HEK293 (cell line): ENCODE measurements around the gene CBY1.

Source experiments
- KLF7 ChIP-seq: fragments of 450-650 bp; formaldehyde crosslinking; IDR thresholded peaks from 2 replicates; pipeline ENCODE4 v1.5.1; 2016; ENCODE audit warnings: missing biosample characterization, missing genetic modification characterization, borderline replicate concordance
- MZF1 ChIP-seq: fragments of 450-650 bp; formaldehyde crosslinking; IDR thresholded peaks from 2 replicates; pipeline ENCODE4 v1.5.1; 2017; ENCODE audit warnings: missing biosample characterization, missing genetic modification characterization, borderline replicate concordance
- SP2 ChIP-seq: fragments of 450-650 bp; formaldehyde crosslinking; IDR thresholded peaks from 2 replicates; pipeline ENCODE4 v1.5.1; 2016; ENCODE audit warnings: missing biosample characterization, missing genetic modification characterization
- TCF7L2 ChIP-seq: IDR thresholded peaks from 2 replicates; pipeline ENCODE4 v1.6.1; 2011; ENCODE audit warnings: low read depth, mild to moderate bottlenecking, inconsistent platforms, low read length, moderate library complexity, borderline replicate concordance
- ZBTB20 ChIP-seq: fragments of 450-650 bp; formaldehyde crosslinking; IDR thresholded peaks from 2 replicates; pipeline ENCODE4 v1.5.1; 2016; ENCODE audit warnings: missing biosample characterization, missing genetic modification characterization
- ZBTB21 ChIP-seq: fragments of 450-650 bp; formaldehyde crosslinking; IDR thresholded peaks from 2 replicates; pipeline ENCODE4 v1.5.1; 2017; ENCODE audit warnings: missing biosample characterization, missing genetic modification characterization
- ZEB2 ChIP-seq: fragments of 450-650 bp; formaldehyde crosslinking; IDR thresholded peaks from 2 replicates; pipeline ENCODE4 v1.5.1; 2016; ENCODE audit warnings: missing biosample characterization, missing genetic modification characterization
- ZNF10 ChIP-seq: fragments of 450-650 bp; formaldehyde crosslinking; IDR thresholded peaks from 2 replicates; pipeline ENCODE4 v1.5.1; 2017; ENCODE audit warnings: missing biosample characterization, missing genetic modification characterization
- ZNF112 ChIP-seq: fragments of 450-650 bp; formaldehyde crosslinking; IDR thresholded peaks from 2 replicates; pipeline ENCODE4 v1.5.0; 2017; ENCODE audit warnings: missing biosample characterization, missing genetic modification characterization
- ZNF133 ChIP-seq: fragments of 450-650 bp; formaldehyde crosslinking; IDR thresholded peaks from 2 replicates; pipeline ENCODE4 v1.5.1; 2016; ENCODE audit warnings: missing biosample characterization, missing genetic modification characterization
- ZNF138 ChIP-seq: fragments of 450-650 bp; formaldehyde crosslinking; IDR thresholded peaks from 2 replicates; pipeline ENCODE4 v1.5.1; 2016; ENCODE audit warnings: missing biosample characterization, missing genetic modification characterization, borderline replicate concordance
- ZNF140 ChIP-seq: fragments of 450-650 bp; formaldehyde crosslinking; IDR thresholded peaks from 2 replicates; pipeline ENCODE4 v1.5.1; 2016; ENCODE audit warnings: missing biosample characterization, missing genetic modification characterization
- ZNF211 ChIP-seq: fragments of 450-650 bp; formaldehyde crosslinking; IDR thresholded peaks from 2 replicates; pipeline ENCODE4 v1.5.1; 2016; ENCODE audit warnings: low read depth, missing biosample characterization, missing genetic modification characterization
- ZNF274 ChIP-seq, 2 experiments: fragments of 200-500 bp in 1 of 2; fragments of 450-650 bp in 1 of 2; sonication (Bioruptor generic) in 1 of 2; formaldehyde crosslinking in 1 of 2; IDR thresholded peaks; 2 replicates each; pipeline versions ENCODE4 v1.5.1 to v1.6.1; 2014 to 2016; ENCODE audit warnings: borderline replicate concordance in 1 of 2, inconsistent platforms in 1 of 2, low read length in 1 of 2, missing biosample characterization in 1 of 2, missing genetic modification characterization in 1 of 2
- ZNF292 ChIP-seq: fragments of 450-650 bp; formaldehyde crosslinking; IDR thresholded peaks from 2 replicates; pipeline ENCODE4 v1.5.1; 2016; ENCODE audit warnings: low read depth, missing biosample characterization, missing genetic modification characterization, borderline replicate concordance
- ZNF311 ChIP-seq: fragments of 450-650 bp; formaldehyde crosslinking; IDR thresholded peaks from 2 replicates; pipeline ENCODE4 v1.5.1; 2017; ENCODE audit warnings: missing biosample characterization, missing genetic modification characterization, borderline replicate concordance
- ZNF350 ChIP-seq: fragments of 450-650 bp; formaldehyde crosslinking; IDR thresholded peaks from 2 replicates; pipeline ENCODE4 v1.5.0; 2017; ENCODE audit warnings: missing biosample characterization, mild to moderate bottlenecking, missing genetic modification characterization
- ZNF391 ChIP-seq: fragments of 450-650 bp; formaldehyde crosslinking; IDR thresholded peaks from 2 replicates; pipeline ENCODE4 v1.5.1; 2016; ENCODE audit warnings: low read depth, missing biosample characterization, missing genetic modification characterization, borderline replicate concordance
- ZNF416 ChIP-seq: fragments of 450-650 bp; formaldehyde crosslinking; IDR thresholded peaks from 2 replicates; pipeline ENCODE4 v1.5.1; 2016; ENCODE audit warnings: missing biosample characterization, missing genetic modification characterization
- ZNF433 ChIP-seq: fragments of 450-650 bp; formaldehyde crosslinking; IDR thresholded peaks from 2 replicates; pipeline ENCODE4 v1.5.1; 2016; ENCODE audit warnings: missing biosample characterization, missing genetic modification characterization, low read depth
- ZNF624 ChIP-seq: fragments of 450-650 bp; formaldehyde crosslinking; IDR thresholded peaks from 2 replicates; pipeline ENCODE4 v1.5.1; 2017; ENCODE audit warnings: missing biosample characterization, missing genetic modification characterization
- ZNF626 ChIP-seq: fragments of 450-650 bp; sonication (Bioruptor Pico); formaldehyde crosslinking; IDR thresholded peaks from 2 replicates; pipeline ENCODE4 v1.5.1; 2018; ENCODE audit warnings: missing biosample characterization, missing genetic modification characterization, inconsistent platforms
- ZNF747 ChIP-seq: fragments of 450-650 bp; formaldehyde crosslinking; IDR thresholded peaks from 2 replicates; pipeline ENCODE4 v1.5.1; 2016; ENCODE audit warnings: missing biosample characterization, missing genetic modification characterization
- ZNF785 ChIP-seq: fragments of 450-650 bp; formaldehyde crosslinking; IDR thresholded peaks from 2 replicates; pipeline ENCODE4 v1.5.1; 2016; ENCODE audit warnings: missing biosample characterization, missing genetic modification characterization
- ZNF791 ChIP-seq: fragments of 450-650 bp; formaldehyde crosslinking; IDR thresholded peaks from 2 replicates; pipeline ENCODE4 v1.5.1; 2016; ENCODE audit warnings: missing biosample characterization, missing genetic modification characterization
- ZXDB ChIP-seq: fragments of 450-650 bp; formaldehyde crosslinking; IDR thresholded peaks from 2 replicates; pipeline ENCODE4 v1.5.1; 2016; ENCODE audit warnings: missing biosample characterization, missing genetic modification characterization
- TF ChIP-seq, protein P1 (sequence below): fragments of 450-650 bp; formaldehyde crosslinking; IDR thresholded peaks from 2 replicates; pipeline ENCODE4 v1.5.1; 2016; ENCODE audit warnings: missing biosample characterization, missing genetic modification characterization
- TF ChIP-seq, protein P2 (sequence below): fragments of 450-650 bp; formaldehyde crosslinking; IDR thresholded peaks from 2 replicates; pipeline ENCODE4 v1.5.1; 2016; ENCODE audit warnings: missing biosample characterization, missing genetic modification characterization
- TF ChIP-seq, protein P3 (sequence below): fragments of 450-650 bp; formaldehyde crosslinking; IDR thresholded peaks from 2 replicates; pipeline ENCODE4 v1.5.1; 2016; ENCODE audit warnings: missing biosample characterization, missing genetic modification characterization
- TF ChIP-seq, protein P4 (sequence below): fragments of 450-650 bp; IDR thresholded peaks from 2 replicates; pipeline ENCODE4 v1.5.1; 2018; ENCODE audit warnings: missing biosample characterization, mild to moderate bottlenecking, missing genetic modification characterization

The CBY1 gene

DNA sequence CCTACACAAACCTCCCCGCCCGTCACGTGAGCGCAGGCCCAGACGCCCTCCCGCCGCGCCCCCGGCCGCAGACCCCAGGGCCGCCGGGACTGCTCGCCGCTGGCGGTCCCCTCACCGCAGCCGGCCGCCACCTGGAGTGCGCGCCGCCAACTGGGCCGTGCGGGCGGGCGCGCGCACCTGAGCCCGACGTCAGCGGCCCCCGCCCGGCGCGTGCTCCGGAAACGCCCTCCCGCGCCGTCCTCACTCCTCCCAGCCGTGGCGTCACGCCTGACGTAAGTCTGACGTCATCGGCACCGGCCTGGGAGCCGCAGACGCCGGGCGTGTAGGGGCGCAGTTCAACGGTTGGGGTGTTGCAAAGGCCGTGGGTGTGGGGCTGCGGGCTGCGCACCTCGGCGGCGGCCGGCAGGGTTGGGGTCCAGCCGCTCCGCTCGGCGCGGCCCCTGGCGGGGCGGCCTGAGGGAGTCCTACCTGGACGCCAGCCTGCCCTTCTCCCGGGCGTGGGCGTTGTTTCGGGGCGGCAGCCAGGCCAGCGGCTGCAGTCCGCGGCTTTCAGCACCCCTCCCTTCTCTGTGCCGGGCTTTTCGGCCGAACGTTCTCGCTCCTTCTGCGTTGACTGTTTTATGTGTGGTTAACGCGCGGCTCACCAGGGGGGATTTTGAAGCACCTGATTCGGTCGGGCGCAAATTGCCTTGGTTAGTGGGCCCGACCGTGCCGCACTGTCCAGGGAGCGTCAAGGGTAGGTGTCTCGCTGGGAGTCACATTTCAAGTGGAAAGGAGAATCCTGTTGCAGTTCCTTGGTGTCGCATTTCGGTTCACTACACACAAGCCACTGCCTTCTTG lies 44.6 kb downstream of the CBY1 start, which contains the start of gene JOSD1 (continued):
- TF ChIP-seq ZNF785 (tag by site-specific recombination): peak; percentile 80; the same call in 1 of the 2 replicates
- peak; percentile 18; the same call in 1 of the 2 replicates for TF ChIP-seq ZNF626 (tag by site-specific recombination)
- no peak for TF ChIP-seq TCF7L2
- TF ChIP-seq ZNF391: peak; percentile 78
- TF ChIP-seq ZNF10 (tag by site-specific recombination): peak; percentile 66
- TF ChIP-seq ZNF292 (tag by site-specific recombination): no peak
- no peak for TF ChIP-seq ZNF140
- 0 out of 2 replicates have a peak, but pooled peaks have one; percentile 41 for TF ChIP-seq ZNF416 (tag by site-specific recombination)
- 0 out of 2 replicates have a peak, but pooled peaks have one; percentile 83 for TF ChIP-seq ZXDB (tag by site-specific recombination)
- TF ChIP-seq ZNF311 (tag by site-specific recombination): no peak
- TF ChIP-seq, protein P1, sequence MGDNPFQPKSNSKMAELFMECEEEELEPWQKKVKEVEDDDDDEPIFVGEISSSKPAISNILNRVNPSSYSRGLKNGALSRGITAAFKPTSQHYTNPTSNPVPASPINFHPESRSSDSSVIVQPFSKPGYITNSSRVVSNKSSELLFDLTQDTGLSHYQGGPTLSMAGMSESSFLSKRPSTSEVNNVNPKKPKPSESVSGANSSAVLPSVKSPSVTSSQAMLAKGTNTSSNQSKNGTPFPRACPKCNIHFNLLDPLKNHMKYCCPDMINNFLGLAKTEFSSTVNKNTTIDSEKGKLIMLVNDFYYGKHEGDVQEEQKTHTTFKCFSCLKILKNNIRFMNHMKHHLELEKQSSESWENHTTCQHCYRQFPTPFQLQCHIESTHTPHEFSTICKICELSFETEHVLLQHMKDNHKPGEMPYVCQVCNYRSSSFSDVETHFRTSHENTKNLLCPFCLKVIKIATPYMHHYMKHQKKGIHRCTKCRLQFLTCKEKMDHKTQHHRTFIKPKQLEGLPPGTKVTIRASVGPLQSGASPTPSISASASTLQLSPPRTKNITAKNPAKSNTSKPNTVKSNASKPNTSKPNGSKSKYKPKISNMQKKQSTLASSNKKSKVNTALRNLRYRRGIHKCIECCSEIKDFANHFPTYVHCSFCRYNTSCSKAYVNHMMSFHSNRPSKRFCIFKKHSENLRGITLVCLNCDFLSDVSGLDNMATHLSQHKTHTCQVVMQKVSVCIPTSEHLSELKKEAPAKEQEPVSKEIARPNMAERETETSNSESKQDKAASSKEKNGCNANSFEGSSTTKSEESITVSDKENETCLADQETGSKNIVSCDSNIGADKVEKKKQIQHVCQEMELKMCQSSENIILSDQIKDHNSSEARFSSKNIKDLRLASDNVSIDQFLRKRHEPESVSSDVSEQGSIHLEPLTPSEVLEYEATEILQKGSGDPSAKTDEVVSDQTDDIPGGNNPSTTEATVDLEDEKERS: 0 out of 2 replicates have a peak, but pooled peaks have one; percentile 67
- TF ChIP-seq, protein P2, sequence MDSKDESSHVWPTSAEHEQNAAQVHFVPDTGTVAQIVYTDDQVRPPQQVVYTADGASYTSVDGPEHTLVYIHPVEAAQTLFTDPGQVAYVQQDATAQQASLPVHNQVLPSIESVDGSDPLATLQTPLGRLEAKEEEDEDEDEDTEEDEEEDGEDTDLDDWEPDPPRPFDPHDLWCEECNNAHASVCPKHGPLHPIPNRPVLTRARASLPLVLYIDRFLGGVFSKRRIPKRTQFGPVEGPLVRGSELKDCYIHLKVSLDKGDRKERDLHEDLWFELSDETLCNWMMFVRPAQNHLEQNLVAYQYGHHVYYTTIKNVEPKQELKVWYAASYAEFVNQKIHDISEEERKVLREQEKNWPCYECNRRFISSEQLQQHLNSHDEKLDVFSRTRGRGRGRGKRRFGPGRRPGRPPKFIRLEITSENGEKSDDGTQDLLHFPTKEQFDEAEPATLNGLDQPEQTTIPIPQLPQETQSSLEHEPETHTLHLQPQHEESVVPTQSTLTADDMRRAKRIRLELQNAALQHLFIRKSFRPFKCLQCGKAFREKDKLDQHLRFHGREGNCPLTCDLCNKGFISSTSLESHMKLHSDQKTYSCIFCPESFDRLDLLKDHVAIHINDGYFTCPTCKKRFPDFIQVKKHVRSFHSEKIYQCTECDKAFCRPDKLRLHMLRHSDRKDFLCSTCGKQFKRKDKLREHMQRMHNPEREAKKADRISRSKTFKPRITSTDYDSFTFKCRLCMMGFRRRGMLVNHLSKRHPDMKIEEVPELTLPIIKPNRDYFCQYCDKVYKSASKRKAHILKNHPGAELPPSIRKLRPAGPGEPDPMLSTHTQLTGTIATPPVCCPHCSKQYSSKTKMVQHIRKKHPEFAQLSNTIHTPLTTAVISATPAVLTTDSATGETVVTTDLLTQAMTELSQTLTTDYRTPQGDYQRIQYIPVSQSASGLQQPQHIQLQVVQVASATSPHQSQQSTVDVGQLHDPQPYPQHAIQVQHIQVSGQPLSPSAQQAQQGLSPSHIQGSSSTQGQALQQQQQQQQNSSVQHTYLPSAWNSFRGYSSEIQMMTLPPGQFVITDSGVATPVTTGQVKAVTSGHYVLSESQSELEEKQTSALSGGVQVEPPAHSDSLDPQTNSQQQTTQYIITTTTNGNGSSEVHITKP: peak; percentile 72
- TF ChIP-seq, protein P3, sequence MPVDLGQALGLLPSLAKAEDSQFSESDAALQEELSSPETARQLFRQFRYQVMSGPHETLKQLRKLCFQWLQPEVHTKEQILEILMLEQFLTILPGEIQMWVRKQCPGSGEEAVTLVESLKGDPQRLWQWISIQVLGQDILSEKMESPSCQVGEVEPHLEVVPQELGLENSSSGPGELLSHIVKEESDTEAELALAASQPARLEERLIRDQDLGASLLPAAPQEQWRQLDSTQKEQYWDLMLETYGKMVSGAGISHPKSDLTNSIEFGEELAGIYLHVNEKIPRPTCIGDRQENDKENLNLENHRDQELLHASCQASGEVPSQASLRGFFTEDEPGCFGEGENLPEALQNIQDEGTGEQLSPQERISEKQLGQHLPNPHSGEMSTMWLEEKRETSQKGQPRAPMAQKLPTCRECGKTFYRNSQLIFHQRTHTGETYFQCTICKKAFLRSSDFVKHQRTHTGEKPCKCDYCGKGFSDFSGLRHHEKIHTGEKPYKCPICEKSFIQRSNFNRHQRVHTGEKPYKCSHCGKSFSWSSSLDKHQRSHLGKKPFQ: no peak
- peak; percentile 84 for TF ChIP-seq ZNF624
- no peak for TF ChIP-seq ZNF112 (tag by site-specific recombination)
- no peak for TF ChIP-seq ZNF350
- TF ChIP-seq ZNF433: no peak
- TF ChIP-seq, protein P4, sequence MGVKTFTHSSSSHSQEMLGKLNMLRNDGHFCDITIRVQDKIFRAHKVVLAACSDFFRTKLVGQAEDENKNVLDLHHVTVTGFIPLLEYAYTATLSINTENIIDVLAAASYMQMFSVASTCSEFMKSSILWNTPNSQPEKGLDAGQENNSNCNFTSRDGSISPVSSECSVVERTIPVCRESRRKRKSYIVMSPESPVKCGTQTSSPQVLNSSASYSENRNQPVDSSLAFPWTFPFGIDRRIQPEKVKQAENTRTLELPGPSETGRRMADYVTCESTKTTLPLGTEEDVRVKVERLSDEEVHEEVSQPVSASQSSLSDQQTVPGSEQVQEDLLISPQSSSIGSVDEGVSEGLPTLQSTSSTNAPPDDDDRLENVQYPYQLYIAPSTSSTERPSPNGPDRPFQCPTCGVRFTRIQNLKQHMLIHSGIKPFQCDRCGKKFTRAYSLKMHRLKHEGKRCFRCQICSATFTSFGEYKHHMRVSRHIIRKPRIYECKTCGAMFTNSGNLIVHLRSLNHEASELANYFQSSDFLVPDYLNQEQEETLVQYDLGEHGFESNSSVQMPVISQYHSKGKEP (tag by site-specific recombination): peak; percentile 46
- no peak for TF ChIP-seq ZNF211 (tag by site-specific recombination)
- peak; percentile 99 for TF ChIP-seq ZEB2 (tag by site-specific recombination)
- peak; percentile 79 for TF ChIP-seq ZBTB20 (tag by site-specific recombination)
- no peak for TF ChIP-seq ZNF791
- no peak; the same call in 1 of the 2 replicates for TF ChIP-seq ZNF133 (tag by site-specific recombination)
- no peak for TF ChIP-seq ZNF138 (tag by site-specific recombination)
- TF ChIP-seq ZBTB21 (tag by site-specific recombination): peak; percentile 99
- no peak for TF ChIP-seq ZNF747 (tag by site-specific recombination)
- peak; percentile 60 for TF ChIP-seq SP2
- TF ChIP-seq KLF7: peak; percentile 89
- no peak for TF ChIP-seq ZNF274 (IDR thresholded peaks at IDR 0.05; ENCODE audit: low read length)
- TF ChIP-seq ZNF274 (tag by site-specific recombination; IDR thresholded peaks at IDR 0.05; ENCODE audit: borderline replicate concordance): no peak
- TF ChIP-seq MZF1: peak; percentile 98
